GM18505 (cell line): ENCODE data around the gene NKG7.
"Not testable (repeated sequence)": the region's sequence is repeated elsewhere in the genome, so short reads cannot be mapped to it uniquely, and the experiment has no call there.

Source experiments
- ATAC-seq: cut with Tn5 transposase; IDR thresholded peaks from one replicate; pipeline ENCODE4 v1.9.1; 2021; ENCODE audit not compliant: unreplicated experiment
- POLR2A ChIP-seq: IDR thresholded peaks from 4 replicates; pipeline ENCODE4 v1.6.1; 2011; ENCODE audit warnings: borderline replicate concordance; ENCODE audit not compliant: insufficient read depth, insufficient read length; ENCODE audit errors: extremely low read depth

Gene NKG7, protein sequence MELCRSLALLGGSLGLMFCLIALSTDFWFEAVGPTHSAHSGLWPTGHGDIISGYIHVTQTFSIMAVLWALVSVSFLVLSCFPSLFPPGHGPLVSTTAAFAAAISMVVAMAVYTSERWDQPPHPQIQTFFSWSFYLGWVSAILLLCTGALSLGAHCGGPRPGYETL

DNA sequence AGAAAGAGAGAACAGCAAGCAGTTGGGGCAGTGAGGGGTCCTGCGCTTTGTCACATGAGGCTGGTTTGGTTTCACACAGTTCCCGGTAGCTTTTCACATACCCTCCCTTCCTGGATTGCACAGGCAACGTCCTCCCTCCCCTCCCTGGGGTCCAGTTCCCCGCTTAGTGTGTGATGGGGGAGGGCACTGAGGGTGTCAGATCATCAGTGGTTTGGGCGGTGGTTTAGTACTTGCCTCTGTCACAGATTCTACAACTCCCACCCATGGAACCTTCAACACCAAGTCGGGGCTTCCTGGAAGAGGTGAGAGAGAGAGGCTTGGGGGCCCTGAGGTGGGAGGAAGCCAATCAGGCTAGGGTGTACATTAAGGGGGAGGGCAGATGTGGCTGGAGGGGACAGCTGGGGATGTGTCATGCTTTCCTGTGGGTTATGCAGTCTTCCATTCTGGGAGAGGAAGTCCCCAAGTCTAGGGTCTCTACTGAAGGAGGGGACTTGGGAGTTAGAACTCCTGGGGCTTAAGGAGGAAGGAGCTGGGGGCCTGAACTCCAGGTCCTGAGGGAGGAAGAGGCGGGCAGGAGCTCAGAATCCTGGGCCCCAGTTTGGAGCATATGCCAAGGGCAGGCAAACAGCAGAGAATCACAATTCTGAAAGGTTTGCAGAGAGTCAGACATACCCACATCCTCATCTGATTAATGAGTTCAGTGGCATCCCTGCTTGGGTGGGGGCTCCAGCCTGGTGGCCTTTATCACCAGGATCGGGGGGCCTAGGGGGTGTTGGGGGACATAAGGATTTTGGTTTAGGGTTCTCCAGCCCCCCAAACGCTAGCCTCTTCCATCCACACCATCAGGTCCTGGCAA is at the start of gene NKG7:
Gene NKG7, minus strand, starts transcription at position 6 of the 856 bp plus-strand sequence. CDS start 119 bp downstream, outside the sequence.
- no peak for ATAC-seq
- no peak for TF ChIP-seq POLR2A

DNA sequence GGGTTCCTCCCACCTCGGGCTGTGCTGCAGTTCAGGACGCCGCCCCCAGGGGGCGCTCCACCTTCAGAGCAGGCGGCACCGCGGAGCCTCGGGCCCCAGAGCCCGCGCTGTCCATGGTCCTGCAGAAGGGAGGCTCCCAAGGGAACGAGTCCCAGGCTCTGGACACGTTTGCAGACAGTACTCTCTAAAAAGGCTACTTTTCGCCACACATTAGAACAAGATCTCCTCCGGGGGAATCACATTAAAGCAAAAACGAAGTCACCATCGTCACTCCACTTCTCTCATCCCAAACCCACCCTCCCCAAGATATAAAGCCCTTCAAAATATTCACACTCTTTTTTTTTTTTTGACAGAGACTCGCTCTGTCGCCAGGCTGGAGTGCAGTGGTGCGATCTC is 49.6 kb upstream of the NKG7 start:
- TF ChIP-seq POLR2A: no peak
- no peak for ATAC-seq

DNA sequence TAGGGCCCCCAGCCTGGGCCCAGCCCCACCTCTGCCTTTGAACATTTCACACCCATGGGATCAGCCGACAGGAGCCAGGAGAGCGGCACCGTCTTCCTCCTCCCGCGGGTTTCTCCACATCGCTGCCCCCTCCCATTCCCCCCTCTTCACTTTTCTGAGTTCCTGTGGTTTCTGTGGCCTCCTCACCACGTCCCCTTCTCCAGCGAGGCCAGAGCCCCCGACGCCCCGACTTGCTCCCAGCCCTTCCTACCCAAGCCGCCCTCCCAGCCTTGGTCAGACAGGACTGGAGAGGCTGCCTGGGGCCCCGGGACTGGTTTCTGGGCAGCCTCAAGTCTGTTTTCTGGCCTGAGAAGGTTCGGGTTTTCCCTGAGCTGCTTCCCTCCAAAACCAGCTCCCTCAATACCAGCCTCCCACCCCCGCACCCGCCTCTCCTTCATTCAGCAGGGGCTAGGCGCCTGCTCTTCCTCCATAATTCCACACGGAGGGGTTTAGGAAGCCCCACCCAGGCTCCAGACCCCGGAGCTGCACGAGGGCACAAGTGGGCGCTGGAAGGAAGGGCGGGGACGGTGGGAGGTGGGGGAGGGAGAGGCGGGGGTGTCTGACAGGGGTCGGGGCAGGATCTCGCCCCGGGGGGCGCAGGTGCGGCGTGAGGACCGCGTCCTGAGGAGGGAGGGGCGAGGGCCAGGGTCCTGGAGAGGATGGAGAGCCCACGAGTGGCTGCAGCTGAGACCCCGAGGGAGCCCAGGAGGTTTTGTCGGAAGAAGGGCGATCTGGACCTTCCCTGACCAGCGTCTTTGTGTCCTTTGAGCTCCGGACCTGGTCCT is 49.0 kb upstream of the NKG7 start:
- TF ChIP-seq POLR2A: no peak
- no peak for ATAC-seq

DNA sequence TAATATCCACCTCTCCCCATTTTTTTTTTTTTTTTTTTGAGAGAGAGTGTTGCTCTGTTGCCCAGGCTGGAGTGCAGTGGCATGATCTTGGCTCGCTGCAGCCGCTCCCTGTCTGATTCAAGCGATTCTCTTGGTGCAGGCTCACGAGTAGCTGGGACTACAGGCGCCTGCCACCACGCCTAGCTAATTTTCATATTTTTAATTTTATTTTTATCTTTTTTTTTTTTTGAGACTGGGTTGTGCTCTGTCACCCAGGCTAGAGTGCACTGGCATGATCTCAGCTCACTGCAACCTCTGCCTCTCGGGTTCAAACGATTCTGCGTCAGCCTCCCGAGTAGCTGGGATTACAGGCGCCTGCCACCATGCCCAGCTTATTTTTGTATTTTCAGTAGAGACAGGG is 48.1 kb upstream of the NKG7 start:
- not testable (repeated sequence) for ATAC-seq

DNA sequence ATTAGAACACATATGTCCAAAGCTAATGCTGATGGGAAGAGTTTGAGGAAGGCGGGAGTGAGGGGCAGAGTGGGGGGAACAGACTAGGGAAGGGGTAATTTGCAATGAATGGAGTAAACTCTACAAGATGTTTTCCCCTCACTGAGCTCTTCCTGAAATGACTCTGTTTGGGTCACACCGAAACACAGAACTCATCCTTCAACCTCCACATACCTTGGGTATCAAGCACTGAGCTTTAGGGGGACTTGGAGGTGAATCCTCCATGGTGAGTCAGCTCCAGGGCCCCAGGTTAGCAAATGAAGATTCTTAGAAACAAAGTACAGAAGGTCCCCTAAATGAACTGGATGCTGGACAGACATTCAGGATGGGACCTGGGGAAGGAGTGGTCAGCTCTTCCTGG is 46.3 kb upstream of the NKG7 start:
- no peak for ATAC-seq
- no peak for TF ChIP-seq POLR2A

DNA sequence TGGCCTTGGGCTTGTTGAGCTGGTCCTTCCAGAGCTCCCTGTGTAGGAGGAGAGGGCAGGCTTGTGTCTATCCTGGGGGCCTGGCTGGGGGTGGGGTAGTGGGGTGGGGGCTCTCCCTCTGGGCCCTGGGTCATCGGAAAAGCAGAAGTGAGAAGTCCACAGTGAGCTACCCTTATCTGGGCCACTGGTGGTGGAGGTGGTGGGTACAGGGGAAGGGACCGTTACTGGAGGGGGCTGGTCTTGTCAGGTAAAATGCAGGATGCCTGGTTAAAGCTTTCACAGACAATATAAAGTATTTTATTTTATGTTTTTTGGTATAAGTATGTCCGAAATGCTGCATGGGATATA is 45.3 kb upstream of the NKG7 start:
- peak; percentile 33 for ATAC-seq
- TF ChIP-seq POLR2A: peak; percentile 1

DNA sequence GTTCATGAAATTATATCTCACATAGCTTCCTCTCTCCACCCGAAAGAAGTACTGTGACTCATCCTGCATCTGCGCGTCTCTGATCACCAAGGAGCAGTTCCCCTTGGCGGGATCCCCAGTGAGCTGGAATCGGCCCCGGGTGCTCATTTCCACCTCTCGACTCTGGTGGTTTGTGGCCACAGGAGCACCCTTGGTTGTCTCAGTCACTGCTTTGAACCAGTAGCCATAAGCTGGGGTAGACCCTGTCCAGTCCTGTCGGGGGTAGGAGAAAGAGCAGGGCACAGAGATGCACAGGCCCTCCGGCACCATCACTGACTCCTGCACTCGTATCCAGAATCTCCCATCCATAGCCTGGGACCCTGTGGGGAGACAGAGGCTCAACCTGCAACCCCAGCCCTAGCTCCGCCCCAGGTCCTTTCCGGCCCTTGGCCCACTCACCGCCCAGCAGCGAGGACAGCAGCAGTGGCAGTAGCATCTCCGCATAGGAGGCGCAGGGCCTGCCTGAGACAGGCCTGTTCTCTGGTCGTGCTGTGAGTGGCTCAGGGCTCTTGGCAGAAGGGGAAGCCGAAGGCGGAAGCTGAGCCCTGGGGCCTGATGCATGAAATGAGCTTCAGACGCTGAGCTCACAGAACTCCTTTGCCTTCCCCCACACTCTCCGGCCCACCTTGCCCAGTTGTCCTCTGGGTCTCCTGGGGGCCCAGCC is 44.8 kb upstream of the NKG7 start, which contains the start of gene SIGLEC10:
Gene SIGLEC10, minus strand, starts transcription at position 536 of the 703 bp plus-strand sequence. Its CDS starts 61 bp downstream, at position 475.
- ATAC-seq: peak; percentile 64
- peak; percentile 72 for TF ChIP-seq POLR2A

DNA sequence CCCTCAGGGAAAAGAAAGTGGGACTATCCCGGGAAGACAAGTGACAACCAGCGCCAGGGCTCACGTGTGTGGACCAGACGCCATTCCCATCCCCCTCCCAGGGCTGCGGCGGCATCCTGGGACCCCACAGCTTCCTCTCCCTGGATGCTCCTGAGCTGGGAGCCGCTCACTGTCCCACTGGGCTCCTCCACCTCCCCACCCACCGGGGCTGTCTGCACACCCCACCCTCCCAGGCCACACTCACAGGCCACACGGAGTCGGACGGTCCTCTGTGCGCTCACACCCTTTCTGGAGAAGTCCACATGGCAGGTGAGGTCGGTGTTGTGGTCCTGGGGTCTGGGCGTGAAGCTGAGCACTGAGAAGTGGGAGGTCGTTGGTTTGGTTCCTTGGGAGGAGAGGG is 44.0 kb upstream of the NKG7 start:
- not testable (repeated sequence) for ATAC-seq

DNA sequence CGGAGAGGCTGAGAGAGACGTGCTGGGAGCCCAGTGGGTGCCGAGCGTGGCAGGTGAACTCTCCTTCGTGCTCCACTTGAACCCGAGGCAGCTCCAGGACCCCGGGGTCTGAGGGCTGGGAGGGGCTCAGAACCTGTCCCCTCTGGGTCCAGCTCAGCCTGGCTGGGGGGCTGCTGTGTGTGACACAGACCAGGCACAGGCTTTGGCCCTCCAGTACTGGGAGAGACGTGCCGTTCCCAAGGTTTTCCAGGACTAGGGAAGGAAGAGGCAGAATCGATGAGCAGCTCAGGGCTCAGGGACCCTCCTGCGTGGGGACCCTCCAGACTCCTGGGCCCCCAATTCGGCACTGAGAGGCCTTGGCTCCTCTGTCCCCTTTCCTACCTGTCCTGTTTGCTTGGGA is 42.7 kb upstream of the NKG7 start:
- no peak for TF ChIP-seq POLR2A
- no peak for ATAC-seq

DNA sequence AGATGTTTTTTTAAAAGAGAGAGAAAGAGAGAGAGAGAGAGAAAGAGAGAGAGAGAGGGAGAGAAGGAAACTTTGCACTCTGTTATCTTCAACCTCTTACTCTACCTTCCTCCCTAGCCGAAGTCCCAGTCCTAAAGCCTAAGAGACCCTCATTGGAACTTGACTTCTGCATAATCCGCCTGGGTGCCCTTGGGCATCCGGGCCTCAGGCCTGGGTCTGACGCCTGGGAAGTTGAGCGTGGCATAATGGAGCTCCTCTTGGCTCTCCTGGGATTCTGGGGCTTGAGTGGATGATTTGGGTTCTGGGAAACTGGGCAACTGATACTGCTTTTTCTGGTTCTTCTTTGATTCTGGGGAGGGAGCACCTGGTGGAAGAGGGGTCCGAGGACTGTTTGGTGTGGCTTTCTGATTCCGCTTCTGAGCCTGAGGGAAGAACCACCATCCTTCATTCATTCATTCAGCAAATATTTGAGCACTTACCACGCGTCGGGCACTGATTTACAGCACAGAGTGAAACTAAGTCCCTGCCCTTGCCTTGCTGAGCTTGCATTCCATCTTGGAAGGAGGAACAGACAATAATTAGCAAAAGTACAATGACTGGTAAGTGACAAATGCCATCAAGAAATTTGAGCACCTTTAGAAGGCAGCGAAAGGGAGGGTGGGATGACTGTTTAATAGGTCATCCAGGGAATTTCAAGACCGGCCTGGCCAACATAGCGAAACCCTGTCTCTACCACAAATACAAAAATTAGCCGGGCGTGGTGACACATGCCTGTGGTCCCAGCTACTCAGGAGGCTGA is 38.7 kb upstream of the NKG7 start:
- ATAC-seq: no peak
- no peak for TF ChIP-seq POLR2A

DNA sequence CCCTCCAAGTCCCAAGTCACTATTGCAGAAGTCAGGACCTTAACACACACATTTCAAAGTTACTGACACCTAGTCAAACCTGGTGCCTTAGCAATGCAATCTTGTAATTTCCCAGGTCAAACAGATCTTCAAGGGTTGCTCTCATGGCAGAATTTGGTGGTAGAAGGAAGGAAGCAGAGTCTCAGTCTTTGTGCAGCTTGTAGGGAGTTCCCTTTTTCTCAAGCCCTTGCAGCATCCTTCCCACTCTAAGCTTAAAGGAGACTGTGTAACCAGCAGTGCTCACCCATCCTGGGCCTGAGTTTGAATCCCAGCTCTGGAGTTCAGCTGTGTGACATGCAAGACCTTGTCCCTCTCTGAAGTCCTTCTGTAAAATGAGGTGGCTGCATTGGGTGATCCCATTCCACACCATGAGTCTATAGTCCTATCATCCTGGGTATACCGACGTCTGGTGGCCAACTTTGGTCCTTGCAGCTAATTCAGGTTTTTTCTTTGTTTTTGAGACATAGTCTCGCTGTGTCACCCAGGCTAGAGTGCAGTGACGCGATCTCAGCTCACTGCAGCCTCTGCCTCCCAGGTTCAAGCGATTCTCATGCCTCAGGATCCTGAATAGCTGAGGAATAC is 35.2 kb upstream of the NKG7 start:
- no peak for ATAC-seq
- no peak for TF ChIP-seq POLR2A

DNA sequence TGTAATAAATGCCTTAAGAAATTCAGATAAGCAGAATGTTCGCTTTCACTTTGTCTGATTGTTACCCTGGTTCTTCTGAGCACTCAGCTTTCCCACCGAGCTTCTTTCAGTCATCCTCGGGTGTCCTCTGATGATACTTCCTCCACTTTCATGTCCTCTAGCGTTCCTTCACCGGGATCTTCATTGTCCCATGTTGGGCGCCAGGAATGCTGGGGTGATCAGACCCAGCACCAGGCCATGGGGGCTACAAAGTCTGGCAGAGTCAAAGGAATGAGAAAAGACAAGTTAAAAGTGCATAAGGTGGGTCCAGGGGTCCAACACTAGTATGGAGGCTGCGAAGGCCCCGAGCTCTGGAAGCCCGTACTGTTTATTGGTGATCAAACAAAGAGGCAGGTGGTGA is 29.7 kb upstream of the NKG7 start:
- TF ChIP-seq POLR2A: no peak
- ATAC-seq: no peak

DNA sequence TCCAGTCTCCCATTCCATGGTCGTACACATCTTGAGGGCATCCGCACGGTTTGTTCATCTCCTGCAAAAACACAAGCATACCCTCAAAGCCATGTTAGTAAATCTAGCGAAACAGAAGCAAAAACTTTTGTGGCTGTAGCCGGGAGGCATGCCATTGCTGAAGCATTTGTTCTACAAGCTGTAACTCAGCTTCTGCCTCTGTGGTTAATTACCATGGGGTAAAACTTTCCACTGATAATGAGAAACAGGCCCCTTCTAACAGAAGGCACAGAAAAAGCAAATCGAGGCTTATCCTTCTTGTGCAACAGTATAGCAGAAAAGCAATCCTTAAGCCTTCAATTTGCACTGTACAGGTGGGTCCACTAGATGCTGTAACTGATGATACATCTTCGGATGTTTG is 27.5 kb upstream of the NKG7 start:
- not testable (repeated sequence) for ATAC-seq

DNA sequence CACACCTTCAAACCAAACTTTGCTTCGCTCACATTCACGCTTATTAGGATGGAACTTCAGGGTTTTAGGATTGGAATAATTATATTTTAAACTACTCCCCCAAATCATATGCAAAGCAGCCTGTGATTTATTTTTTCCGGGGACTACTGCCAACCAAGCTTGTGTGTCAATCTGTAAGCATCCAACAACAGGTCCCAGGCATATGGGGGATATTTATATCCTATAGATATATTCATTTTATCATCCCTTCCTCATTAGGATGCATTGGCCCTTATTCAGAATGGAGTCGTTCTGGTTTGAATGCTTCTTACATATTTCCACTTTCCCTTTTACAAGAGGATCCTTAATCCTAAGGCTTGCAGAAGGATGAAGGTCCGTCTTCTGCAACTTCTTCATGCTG is 26.8 kb upstream of the NKG7 start:
- TF ChIP-seq POLR2A: no peak
- ATAC-seq: no peak
